ACHN (cell line): ENCODE data around the gene TNFRSF12A.

ENCODE experiments used
- DNase-seq: peaks from one replicate; pipeline ENCODE4 v3.0.0-alpha.2; 2015
- in situ Hi-C: cut with HindIII; loops from 2 replicates; pipeline ENCODE4 v1.10.0; 2017; ENCODE audit warnings: low sequenced_read_pairs, low pct_ligation_motif_present, low pct_unique_long_range_greater_than_20kb

Gene TNFRSF12A

GRCh38 chr16:3020247-3020603 is at the start of gene TNFRSF12A:
Gene TNFRSF12A (plus strand): TSS chr16:3020368. CDS start chr16:3020398, 30 bp downstream.
- in situ Hi-C loops: no loop called here
- DNase-seq: peak; percentile 87

GRCh38 chr16:2970563-2970962 is 49.6 kb upstream of the TNFRSF12A start:
- in situ Hi-C loops: no loop called here
- no peak for DNase-seq

- in situ Hi-C loops: no loop called here
- DNase-seq: no peak
Measured at GRCh38 chr16:2971134-2971984, 48.8 kb upstream of the TNFRSF12A start.

- in situ Hi-C loops: no loop called here
- no peak for DNase-seq
Measured at GRCh38 chr16:2971985-2972784, 48.0 kb upstream of the TNFRSF12A start.

GRCh38 chr16:2973093-2973492 is 47.1 kb upstream of the TNFRSF12A start:
- in situ Hi-C loops: no loop called here
- DNase-seq: no peak

GRCh38 chr16:2973605-2974318 is 46.4 kb upstream of the TNFRSF12A start:
- in situ Hi-C loops: no loop called here
- DNase-seq: no peak

- in situ Hi-C loops: no loop called here
- no peak for DNase-seq
Measured at GRCh38 chr16:2974319-2975056, 45.7 kb upstream of the TNFRSF12A start.

- no peak for DNase-seq
- in situ Hi-C loops: no loop called here
Measured at GRCh38 chr16:2975161-2975795, 44.9 kb upstream of the TNFRSF12A start.

- in situ Hi-C loops: no loop called here
- DNase-seq: no peak
Measured at GRCh38 chr16:2976201-2976600, 44.0 kb upstream of the TNFRSF12A start.

- no peak for DNase-seq
- in situ Hi-C loops: no loop called here
Measured at GRCh38 chr16:2976673-2977072, 43.5 kb upstream of the TNFRSF12A start.

GRCh38 chr16:2977440-2977839 is 42.7 kb upstream of the TNFRSF12A start:
- in situ Hi-C loops: no loop called here
- DNase-seq: no peak

GRCh38 chr16:2979669-2980226 is 40.4 kb upstream of the TNFRSF12A start:
- no peak for DNase-seq
- in situ Hi-C loops: no loop called here

GRCh38 chr16:2980227-2981176 is 39.7 kb upstream of the TNFRSF12A start, which contains the start of gene PKMYT1:
Gene PKMYT1 (minus strand): TSS chr16:2980446. CDS start chr16:2979657, 789 bp downstream.
- peak; percentile 91 for DNase-seq
- in situ Hi-C loops: no loop called here

- in situ Hi-C loops: no loop called here
- DNase-seq: no peak
Measured at GRCh38 chr16:2981177-2981898, 38.8 kb upstream of the TNFRSF12A start.

- in situ Hi-C loops: no loop called here
- no peak for DNase-seq
Measured at GRCh38 chr16:2981899-2982250, 38.3 kb upstream of the TNFRSF12A start.

- in situ Hi-C loops: no loop called here
- no peak for DNase-seq
Measured at GRCh38 chr16:2982402-2982801, 37.8 kb upstream of the TNFRSF12A start.
